K562 (cell line): ENCODE measurements around the gene KATNAL1. TPM values are rescaled to one million over a fixed set of nuclear protein-coding genes. Genes with fewer than 3 reads are reported as not detected.
A peak's percentile ranks its signal among the peaks of the same experiment; 100 is the strongest.

Source experiments
- ARHGAP35 ChIP-seq: fragments of 450-650 bp; IDR thresholded peaks from 2 replicates; pipeline ENCODE4 v1.6.1; 2018; ENCODE audit not compliant: partially characterized antibody
- ATF2 ChIP-seq: sonication (generic); formaldehyde crosslinking; IDR thresholded peaks from 2 replicates; pipeline ENCODE4 v1.8.1; 2022; ENCODE audit warnings: missing genetic modification reagents
- CHD1 ChIP-seq: fragments of 200-600 bp; sonication (generic); IDR thresholded peaks from one replicate; pipeline ENCODE4 v1.6.1; 2012; ENCODE audit warnings: mild to moderate bottlenecking, moderate library complexity, low read length, inconsistent platforms
- CHD2 ChIP-seq: IDR thresholded peaks from 2 replicates; pipeline ENCODE4 v1.6.1; 2011; ENCODE audit warnings: low read depth, low read length
- GMEB1 ChIP-seq: fragments of 250-450 bp; sonication (Bioruptor Pico); IDR thresholded peaks from 2 replicates; pipeline ENCODE4 v1.4.0; 2020; ENCODE audit warnings: mild to moderate bottlenecking
- MAFG ChIP-seq: fragments of 450-650 bp; conservative IDR thresholded peaks from 2 replicates; pipeline ENCODE4 v1.6.1; 2016; ENCODE audit warnings: missing genetic modification characterization, missing compliant biosample characterization
- MECOM ChIP-seq: fragments of 250-450 bp; sonication (Bioruptor Pico); IDR thresholded peaks from 2 replicates; pipeline ENCODE4 v1.8.0; 2022; ENCODE audit warnings: inconsistent platforms
- POLR2AphosphoS2 ChIP-seq: IDR thresholded peaks from 2 replicates; pipeline ENCODE4 v1.6.1; 2012; ENCODE audit warnings: low read length, improper control_type of control experiment
- POLR2AphosphoS5 ChIP-seq: IDR thresholded peaks from 2 replicates; pipeline ENCODE4 v1.6.1; 2011; ENCODE audit warnings: mild to moderate bottlenecking, low read depth, low read length, moderate library complexity; ENCODE audit not compliant: control insufficient read depth, insufficient read depth
- STAG1 ChIP-seq: sonication (generic); formaldehyde crosslinking; IDR thresholded peaks from 2 replicates; pipeline ENCODE4 v1.5.0; 2020; ENCODE audit warnings: missing genetic modification reagents, borderline replicate concordance
- TSHZ1 ChIP-seq: fragments of 250-450 bp; sonication (Bioruptor Pico); IDR thresholded peaks from 2 replicates; pipeline ENCODE4 v1.4.0; 2020; ENCODE audit warnings: mild to moderate bottlenecking, moderate library complexity
- ZNF184 ChIP-seq: sonication (generic); formaldehyde crosslinking; IDR thresholded peaks from 2 replicates; pipeline ENCODE4 v1.5.0; 2020; ENCODE audit warnings: missing genetic modification reagents
- ZNF347 ChIP-seq: fragments of 450-650 bp; formaldehyde crosslinking; IDR thresholded peaks from 2 replicates; pipeline ENCODE4 v1.4.0; 2020; ENCODE audit warnings: low read depth, mild to moderate bottlenecking, moderate library complexity
- ZNF395 ChIP-seq: fragments of 200-800 bp; sonication (Bioruptor generic); IDR thresholded peaks from 2 replicates; pipeline ENCODE4 v1.6.1; 2017; ENCODE audit warnings: missing genetic modification characterization, missing compliant biosample characterization
- ZNF512 ChIP-seq: IDR thresholded peaks from 2 replicates; pipeline ENCODE4 v1.6.1; 2016; ENCODE audit warnings: missing genetic modification characterization, missing compliant biosample characterization
- ZSCAN29 ChIP-seq: fragments of 450-650 bp; IDR thresholded peaks from 2 replicates; pipeline ENCODE4 v1.6.1; 2017
- polyA plus RNA-seq, 8 experiments: library from polyadenylated mRNA; depleted of rRNA in 4 of 8; stranded (reverse) in 5 of 8; unstranded in 3 of 8; fragments of >200 nt; fragmentation: Nextera tagmentation in 2 of 8; fragmentation: Illumina TruSeq in 1 of 8; extraction: Ambion mirVana in 2 of 8; extraction: Trizol in 1 of 8; gene quantifications; 2 replicates each; pipeline versions ENCODE4 v1.2.1 to v1.2.3, GENCODE V29; 2011 to 2014; ENCODE audit warnings: inconsistent platforms in 1 of 8, missing spikeins in 1 of 8
- total RNA-seq, 7 experiments: library from RNA; depleted of rRNA in 6 of 7; stranded (reverse); fragments of >200 nt in 6 of 7; fragmentation: Illumina TruSeq in 2 of 7; extraction: Trizol in 2 of 7; gene quantifications; 2 replicates each; pipeline versions ENCODE4 v1.2.1 to v1.2.3, GENCODE V29; 2011 to 2021; ENCODE audit warnings: low replicate concordance in 1 of 7

KATNAL1 gene
- total and polyA plus RNA-seq, 9 of the 15 experiments (the other 6 are each of a cell fraction or from before 2014, with no cell fraction given), result 2.5 to 8.2 (median 5.5) TPM

GRCh38 chr13:30307194-30307970 lies at the start of gene KATNAL1 (continued):
- TF ChIP-seq ZNF512 (tag), result no peak
- TF ChIP-seq ZSCAN29, result 0 out of 2 replicates have a peak, but pooled peaks have one; percentile 53
- TF ChIP-seq CHD2, result peak; percentile 35; the same call in 1 of the 2 replicates
- no peak for TF ChIP-seq STAG1 (CRISPR knock-in tag)
- TF ChIP-seq ZNF184 (CRISPR knock-in tag), result no peak
- TF ChIP-seq GMEB1 (CRISPR knock-in tag), result peak; percentile 81; the same call in 1 of the 2 replicates
- TF ChIP-seq ZNF347 (CRISPR knock-in tag), result no peak
- no peak for TF ChIP-seq ATF2
- TF ChIP-seq MECOM (CRISPR knock-in tag), result no peak
- TF ChIP-seq POLR2AphosphoS2, result peak; percentile 42; the same call in 1 of the 2 replicates
- TF ChIP-seq ZNF395 (CRISPR knock-in tag), result peak; percentile 41; the same call in 1 of the 2 replicates
- no peak for TF ChIP-seq TSHZ1
- TF ChIP-seq ARHGAP35, result no peak
- peak; percentile 45; the same call in 1 of the 2 replicates for TF ChIP-seq POLR2AphosphoS5
- peak; percentile 45 for TF ChIP-seq CHD1
- no peak for TF ChIP-seq MAFG (tag)
